Left cardiac atrium (tissue), 4 donors: ENCODE measurements around the gene PHTF1. TPM values are rescaled to one million over a fixed set of nuclear protein-coding genes. Genes with fewer than 3 reads are reported as not detected.

Source experiments
- ATAC-seq, 2 donors: fragments of 200-7000 bp; cut with Tn5 transposase; one replicate each; pipeline ENCODE4 v1.9.1; 2020; ENCODE audit warnings: mild to moderate bottlenecking in 2 of 2, moderate library complexity in 2 of 2
- DNase-seq: peaks from one replicate; pipeline ENCODE4 v3.0.0-alpha.2; 2020
- intact Hi-C, 2 donors: fragments of 100-400 bp; cut with DNase I; formaldehyde crosslinking; loops; one replicate each; pipeline versions ENCODE4 v1.14.1 to v1.15.1; 2022 to 2023
- total RNA-seq, 2 donors: library from RNA; stranded (reverse); fragmentation: NEBNext Ultra II Directional; extraction: Animal tissue kit (Norgen Biotek cat#: 25700); gene quantifications; one replicate each; pipeline ENCODE4 v1.2.1, GENCODE V29; 2021
- donor health status: DM: no; HTN: yes; CAD: no.
- donor health status: DM: no; HTN: yes; CAD: no; lungs with severe emphysema.
- donor health status: DM: yes; HTN: yes; CAD: no.
- donor health status: Dilated cardiomyopathy.

The PHTF1 gene
- total RNA-seq, 2 donors from 2014 or later, result 8.3 to 9.2 TPM

- DNase-seq, result peak; percentile 25
- intact Hi-C loops, result loop anchor here (1.0 to 10.0 kb wide), 3 partner anchors 535 to 963 kb away; partner anchors contain the start of gene PPM1J (in 1 of the 2)
- peak in 1 of 2 donors; percentile 50 for ATAC-seq
These were observed 81.8 kb downstream of the PHTF1 start for GRCh38 chr1:113677250-113678158.

- DNase-seq, result no peak
- ATAC-seq, result no peak
- intact Hi-C loops, result loop anchor here (5.0 to 10.0 kb wide), 2 partner anchors 534 to 962 kb away; partner anchors contain the start of gene PPM1J (in 1 of the 2)
These were observed 82.8 kb downstream of the PHTF1 start for GRCh38 chr1:113676524-113676923.

- DNase-seq, result no peak
- intact Hi-C loops, result loop anchor here (5.0 to 10.0 kb wide), 2 partner anchors 533 to 961 kb away; partner anchors contain the start of gene PPM1J (in 1 of the 2)
- ATAC-seq, result no peak
These were observed 84.0 kb downstream of the PHTF1 start for GRCh38 chr1:113675302-113675701.

GRCh38 chr1:113674591-113674990 lies 84.7 kb downstream of the PHTF1 start:
- intact Hi-C loops, result loop anchor here in 1 of 2 donors (10.0 kb wide), 1 partner anchor 960 kb away; the partner anchor contains the start of gene PPM1J
- no peak for DNase-seq
- ATAC-seq, result no peak

GRCh38 chr1:113672491-113672890 lies 86.8 kb downstream of the PHTF1 start:
- DNase-seq, result no peak
- intact Hi-C loops, result loop anchor here in 1 of 2 donors (10.0 kb wide), 1 partner anchor 958 kb away; the partner anchor contains the start of gene PPM1J
- ATAC-seq, result no peak

GRCh38 chr1:113670650-113671049 lies 88.6 kb downstream of the PHTF1 start:
- no peak for DNase-seq
- intact Hi-C loops, result loop anchor here in 1 of 2 donors (10.0 kb wide), 1 partner anchor 956 kb away; the partner anchor contains the start of gene PPM1J

GRCh38 chr1:113669988-113670387 lies 89.3 kb downstream of the PHTF1 start:
- DNase-seq (no peak), ATAC-seq (no peak)
- intact Hi-C loops, result loop anchor here in 1 of 2 donors (10.0 kb wide), 1 partner anchor 955 kb away; the partner anchor contains the start of gene PPM1J

More at GRCh38 chr1:113670650-113671049, 88.6 kb downstream of the PHTF1 start:
- ATAC-seq, result no peak

GRCh38 chr1:113666126-113666525 lies 93.2 kb downstream of the PHTF1 start:
- no peak for ATAC-seq
- intact Hi-C loops, result no loop called here
- no peak for DNase-seq

GRCh38 chr1:113665071-113665470 lies 94.2 kb downstream of the PHTF1 start:
- no peak for DNase-seq
- ATAC-seq, result no peak
- intact Hi-C loops, result no loop called here

GRCh38 chr1:113663165-113663951 lies 95.9 kb downstream of the PHTF1 start:
- intact Hi-C loops, result loop anchor here in 1 of 2 donors (5.0 kb wide), 1 partner anchor 44 kb away; no protein-coding TSS in a partner anchor
- DNase-seq (no peak), ATAC-seq (no peak)

- ATAC-seq (no peak), DNase-seq (no peak)
- intact Hi-C loops, result loop anchor here in 1 of 2 donors (5.0 kb wide), 1 partner anchor 45 kb away; no protein-coding TSS in a partner anchor
These were observed 97.2 kb downstream of the PHTF1 start for GRCh38 chr1:113662101-113662500.

GRCh38 chr1:113660088-113660487 lies 99.2 kb downstream of the PHTF1 start:
- ATAC-seq (no peak), DNase-seq (no peak)
- intact Hi-C loops, result loop anchor here in 1 of 2 donors (5.0 kb wide), 1 partner anchor 47 kb away; no protein-coding TSS in a partner anchor

- ATAC-seq (no peak), DNase-seq (no peak)
- intact Hi-C loops, result no loop called here
These were observed 99.7 kb downstream of the PHTF1 start for GRCh38 chr1:113659556-113659955.

GRCh38 chr1:113659035-113659434 lies 100.3 kb downstream of the PHTF1 start:
- intact Hi-C loops, result no loop called here
- no peak for ATAC-seq

GRCh38 chr1:113657556-113658063 lies 101.7 kb downstream of the PHTF1 start:
- intact Hi-C loops, result no loop called here
- ATAC-seq (no peak), DNase-seq (no peak)

More at GRCh38 chr1:113659035-113659434, 100.3 kb downstream of the PHTF1 start:
- no peak for DNase-seq

GRCh38 chr1:113657126-113657525 lies 102.2 kb downstream of the PHTF1 start:
- ATAC-seq, result no peak
- intact Hi-C loops, result no loop called here
- no peak for DNase-seq

- ATAC-seq, result no peak
These were observed 104.4 kb downstream of the PHTF1 start for GRCh38 chr1:113654883-113655282.

GRCh38 chr1:113653741-113654140 lies 105.5 kb downstream of the PHTF1 start:
- DNase-seq, result no peak
- intact Hi-C loops, result no loop called here
- no peak for ATAC-seq

More at GRCh38 chr1:113654883-113655282, 104.4 kb downstream of the PHTF1 start:
- intact Hi-C loops, result no loop called here
- no peak for DNase-seq

- ATAC-seq, result no peak
- intact Hi-C loops, result no loop called here
- DNase-seq, result no peak
These were observed 106.5 kb downstream of the PHTF1 start for GRCh38 chr1:113652771-113653170.
